SK-N-MC (cell line): ENCODE measurements around the gene ITGAD.

Experiments
- DNase-seq: peaks from one replicate; pipeline ENCODE4 v3.0.0-alpha.2; 2011; ENCODE audit warnings: low read depth, low spot score
- H3K27ac ChIP-seq: fragments of 200-600 bp; sonication (generic); 2 replicates; pipeline ENCODE4 v1.5.1; 2016; ENCODE audit warnings: mixed run types
- H3K36me3 ChIP-seq: fragments of 200-600 bp; sonication (generic); 2 replicates; pipeline ENCODE4 v1.6.1; 2017; ENCODE audit warnings: antibody characterized with exemption, low read length, mixed read lengths; ENCODE audit not compliant: insufficient read depth
- H3K4me3 ChIP-seq: fragments of 200-600 bp; sonication (generic); 2 replicates; pipeline ENCODE4 v1.5.1; 2016
- H3K9ac ChIP-seq: fragments of 200-600 bp; sonication (generic); 2 replicates; pipeline ENCODE4 v1.8.0; 2017; ENCODE audit warnings: mixed run types, mixed read lengths; ENCODE audit not compliant: insufficient read length
- H3K9me3 ChIP-seq: fragments of 200-600 bp; sonication (generic); 2 replicates; pipeline ENCODE4 v1.6.1; 2017; ENCODE audit warnings: low read depth, mild to moderate bottlenecking, antibody characterized with exemption, low read length, moderate library complexity, mixed read lengths
- EZH2 ChIP-seq: fragments of 200-600 bp; sonication (generic); IDR thresholded peaks from one replicate; pipeline ENCODE4 v1.6.1; 2017; ENCODE audit warnings: antibody characterized with exemption
- FOXP2 ChIP-seq: optimal IDR thresholded peaks from 2 replicates; pipeline ENCODE3; 2011; ENCODE audit warnings: mild to moderate bottlenecking, moderate library complexity; ENCODE audit not compliant: insufficient read depth; ENCODE audit errors: extremely low read length, control extremely low read depth
- POLR2AphosphoS5 ChIP-seq: IDR thresholded peaks from 2 replicates; pipeline ENCODE4 v1.6.1; 2012; ENCODE audit warnings: mild to moderate bottlenecking, low read depth, low read length, borderline replicate concordance

ITGAD gene

GRCh38 chr16:31362476-31363405 lies 30.4 kb upstream of the ITGAD start:
- TF ChIP-seq POLR2AphosphoS5 (no peak), EZH2 (no peak), FOXP2 (no peak)

GRCh38 chr16:31363721-31364120 lies 29.4 kb upstream of the ITGAD start:
- TF ChIP-seq POLR2AphosphoS5: no peak
- TF ChIP-seq FOXP2: no peak
- no peaks in the 10 kb centered on the region for H3K36me3 ChIP-seq
- H3K9me3 ChIP-seq: no peaks in the 10 kb centered on the region
- DNase-seq: no peak
- H3K4me3 ChIP-seq: no peak overlapping the region
- no peak overlapping the region for H3K27ac ChIP-seq
- no peak overlapping the region for H3K9ac ChIP-seq

More at GRCh38 chr16:31362476-31363405, 30.4 kb upstream of the ITGAD start:
- Histone ChIP-seq H3K36me3 (no peaks in the 10 kb centered on the region), H3K4me3 (no peak overlapping the region), H3K27ac (no peak overlapping the region), H3K9me3 (no peaks in the 10 kb centered on the region), H3K9ac (no peak overlapping the region)
- DNase-seq: no peak

DNA sequence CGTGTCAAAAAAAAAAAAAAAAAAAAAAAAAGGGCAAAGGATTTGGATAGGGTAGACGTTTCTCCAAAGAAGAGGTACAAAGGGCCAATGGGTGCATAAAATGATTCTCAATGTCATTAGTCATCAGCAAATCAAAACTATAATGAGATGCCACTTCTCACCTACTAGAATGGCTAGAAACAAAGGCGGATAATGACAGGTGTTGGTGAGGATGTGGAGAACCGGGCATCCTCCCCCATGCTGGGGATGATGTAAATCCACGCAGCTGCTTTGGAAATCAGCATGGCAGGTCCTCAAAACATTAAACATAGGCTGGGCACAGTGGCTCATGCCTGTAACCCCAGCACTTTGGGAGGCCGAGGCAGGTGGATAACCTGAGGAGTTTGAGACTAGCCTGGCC lies 28.7 kb upstream of the ITGAD start:
- H3K4me3 ChIP-seq: no peak overlapping the region
- no peak for DNase-seq
- TF ChIP-seq POLR2AphosphoS5 (no peak), FOXP2 (no peak), EZH2 (no peak)
- no peaks in the 10 kb centered on the region for H3K36me3 ChIP-seq
- H3K9ac ChIP-seq: no peak overlapping the region
- H3K9me3 ChIP-seq: no peaks in the 10 kb centered on the region
- H3K27ac ChIP-seq: no peak overlapping the region

DNA sequence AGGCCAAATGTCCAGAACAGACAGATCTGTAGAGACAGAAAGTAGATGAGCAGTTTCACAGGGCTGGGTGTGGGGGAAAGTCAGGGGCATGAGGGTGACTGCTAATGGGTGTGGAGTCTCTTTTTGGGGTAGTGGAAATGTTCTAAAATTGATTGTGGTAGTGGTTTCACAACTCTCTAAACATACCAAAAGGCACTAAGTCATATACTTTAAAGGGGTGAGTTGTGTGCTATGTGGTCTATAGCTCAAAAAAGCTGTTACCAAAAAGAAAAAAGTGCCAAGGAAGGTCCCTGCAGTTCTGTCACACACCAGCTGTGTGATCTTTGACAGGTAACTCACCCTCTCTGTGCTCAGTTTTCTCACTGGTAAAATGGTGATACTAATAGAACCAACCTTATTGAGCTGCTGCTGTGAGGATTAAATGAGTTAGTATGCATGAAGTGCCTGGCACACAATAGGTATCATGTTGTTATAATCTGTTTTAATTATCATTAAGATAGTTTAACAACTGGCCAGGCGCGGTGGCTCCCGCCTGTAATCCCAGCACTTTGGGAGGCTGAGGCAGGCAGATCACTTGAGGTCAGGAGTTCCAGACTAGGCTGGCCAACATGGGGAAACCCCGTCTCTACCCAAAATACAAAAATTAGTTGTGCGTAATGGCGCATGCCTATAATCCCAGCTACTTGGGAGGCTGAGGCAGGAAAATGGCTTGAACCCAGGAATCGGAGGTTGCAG lies 27.8 kb upstream of the ITGAD start:
- H3K4me3 ChIP-seq: no peak overlapping the region
- H3K9me3 ChIP-seq: no peaks in the 10 kb centered on the region
- DNase-seq: no peak
- TF ChIP-seq EZH2 (no peak), POLR2AphosphoS5 (no peak), FOXP2 (no peak)
- H3K27ac ChIP-seq: no peak overlapping the region
- H3K9ac ChIP-seq: no peak overlapping the region
- no peaks in the 10 kb centered on the region for H3K36me3 ChIP-seq

DNA sequence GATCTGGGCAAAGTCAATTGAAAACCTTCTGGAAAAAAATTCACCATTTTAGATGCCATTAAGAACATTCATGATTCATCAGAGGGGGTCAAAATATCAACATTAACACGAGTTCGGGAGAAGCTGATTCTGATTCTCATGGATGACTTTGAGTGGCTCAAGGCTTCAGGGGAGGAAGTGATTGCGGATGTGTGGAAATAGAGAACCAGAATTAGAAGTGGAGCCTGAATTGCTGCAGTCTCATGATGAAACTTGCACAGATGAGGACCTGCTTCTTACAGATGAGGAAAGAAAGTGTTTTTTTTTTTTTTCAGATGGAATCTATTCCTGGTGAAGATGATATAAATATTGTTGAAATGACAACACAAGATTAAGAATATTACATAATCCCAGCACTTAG lies 25.3 kb upstream of the ITGAD start:
- Histone ChIP-seq H3K27ac (no peak overlapping the region), H3K9me3 (no peaks in the 10 kb centered on the region), H3K9ac (no peak overlapping the region), H3K36me3 (no peaks in the 10 kb centered on the region), H3K4me3 (no peak overlapping the region)
- no peak for DNase-seq
- no peak for TF ChIP-seq EZH2
- TF ChIP-seq POLR2AphosphoS5: no peak
- TF ChIP-seq FOXP2: no peak

DNA sequence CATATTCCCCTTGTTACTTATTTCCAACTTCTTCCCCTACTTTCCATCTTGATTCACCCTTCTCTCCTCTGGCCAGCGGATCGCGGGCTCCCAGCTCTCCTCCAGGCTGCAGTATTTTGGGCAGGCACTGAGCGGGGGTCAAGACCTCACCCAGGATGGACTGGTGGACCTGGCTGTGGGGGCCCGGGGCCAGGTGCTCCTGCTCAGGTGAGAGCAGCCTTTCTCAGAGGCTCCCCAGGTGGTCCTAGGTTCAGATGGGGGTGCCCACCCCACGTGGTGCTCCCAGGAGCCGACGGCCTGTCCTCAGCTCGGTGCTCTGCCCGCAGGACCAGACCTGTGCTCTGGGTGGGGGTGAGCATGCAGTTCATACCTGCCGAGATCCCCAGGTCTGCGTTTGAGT lies 22.1 kb upstream of the ITGAD start:
- Histone ChIP-seq H3K9me3 (no peaks in the 10 kb centered on the region), H3K27ac (no peak overlapping the region), H3K4me3 (no peak overlapping the region), H3K9ac (no peak overlapping the region), H3K36me3 (no peaks in the 10 kb centered on the region)
- TF ChIP-seq EZH2 (no peak), FOXP2 (no peak), POLR2AphosphoS5 (no peak)
- DNase-seq: no peak

DNA sequence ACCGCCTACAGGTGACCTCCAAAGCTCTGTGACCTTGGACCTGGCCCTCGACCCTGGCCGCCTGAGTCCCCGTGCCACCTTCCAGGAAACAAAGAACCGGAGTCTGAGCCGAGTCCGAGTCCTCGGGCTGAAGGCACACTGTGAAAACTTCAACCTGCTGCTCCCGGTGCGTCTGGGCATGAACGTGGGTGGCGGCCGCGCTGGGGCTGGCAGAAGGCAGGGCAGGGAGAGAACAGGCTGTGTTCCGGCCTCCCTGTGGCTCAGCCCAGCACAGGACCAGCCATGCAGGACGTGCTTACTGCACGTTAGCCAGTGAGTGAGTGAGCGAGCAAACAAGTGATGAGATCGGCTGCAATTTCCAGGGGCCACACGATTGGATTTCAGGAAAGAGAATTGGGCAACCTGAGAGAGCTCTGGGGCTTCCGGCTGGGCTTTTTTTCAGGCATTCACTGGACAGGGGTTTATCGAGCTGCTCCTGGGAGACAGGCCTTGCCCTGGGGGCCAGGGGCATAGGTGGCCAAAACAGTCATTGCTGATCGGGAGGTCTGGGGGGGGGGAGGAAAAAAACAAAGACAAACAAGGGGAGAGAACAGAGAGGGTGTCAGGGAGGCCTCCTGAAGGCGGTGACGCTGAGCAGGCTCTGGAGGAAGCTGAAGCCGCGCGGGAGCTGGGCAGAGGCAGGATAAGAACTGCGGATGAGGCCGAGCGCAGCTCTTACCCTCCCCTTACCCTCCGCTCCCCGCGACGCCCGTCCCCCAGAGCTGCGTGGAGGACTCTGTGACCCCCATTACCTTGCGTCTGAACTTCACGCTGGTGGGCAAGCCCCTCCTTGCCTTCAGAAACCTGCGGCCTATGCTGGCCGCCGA lies 21.3 kb upstream of the ITGAD start:
- DNase-seq: no peak
- Histone ChIP-seq H3K27ac (no peak overlapping the region), H3K9ac (no peak overlapping the region), H3K9me3 (no peaks in the 10 kb centered on the region), H3K36me3 (no peaks in the 10 kb centered on the region), H3K4me3 (no peak overlapping the region)
- TF ChIP-seq FOXP2: no peak
- no peak for TF ChIP-seq POLR2AphosphoS5
- no peak for TF ChIP-seq EZH2

DNA sequence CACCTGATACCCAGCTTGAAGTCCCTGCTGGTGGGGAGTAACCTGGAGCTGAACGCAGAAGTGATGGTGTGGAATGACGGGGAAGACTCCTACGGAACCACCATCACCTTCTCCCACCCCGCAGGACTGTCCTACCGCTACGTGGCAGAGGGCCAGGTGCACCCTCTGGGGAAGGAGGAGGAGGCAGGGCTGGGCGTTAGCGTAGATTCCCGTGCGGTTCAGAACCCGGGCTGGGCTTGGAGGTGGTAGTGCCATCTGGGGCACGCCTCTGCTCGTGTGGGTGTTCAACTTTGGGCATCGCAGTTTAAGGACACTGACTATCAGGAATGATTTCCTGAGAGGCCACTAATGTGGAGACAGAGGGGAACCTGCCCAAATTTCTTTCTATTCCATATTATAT lies 19.9 kb upstream of the ITGAD start:
- Histone ChIP-seq H3K4me3 (no peak overlapping the region), H3K27ac (no peak overlapping the region), H3K9ac (no peak overlapping the region), H3K36me3 (no peaks in the 10 kb centered on the region), H3K9me3 (no peaks in the 10 kb centered on the region)
- TF ChIP-seq FOXP2 (no peak), POLR2AphosphoS5 (no peak), EZH2 (no peak)
- no peak for DNase-seq

- H3K9ac ChIP-seq: no peak overlapping the region
- H3K36me3 ChIP-seq: no peaks in the 10 kb centered on the region
- no peaks in the 10 kb centered on the region for H3K9me3 ChIP-seq
- H3K27ac ChIP-seq: no peak overlapping the region
- TF ChIP-seq POLR2AphosphoS5 (no peak), FOXP2 (no peak), EZH2 (no peak)
- no peak for DNase-seq
- H3K4me3 ChIP-seq: no peak overlapping the region
These were observed 17.9 kb upstream of the ITGAD start for GRCh38 chr16:31375231-31375630.
